Lower leg skin (tissue), 4 donors: Measurements from ENCODE around the gene MIER3. TPM values are rescaled to one million over a fixed set of nuclear protein-coding genes. Genes with fewer than 3 reads are reported as not detected.

Source experiments
- DNase-seq, 2 donors: peaks; one replicate each; pipeline ENCODE4 v3.0.0-alpha.2; 2019; ENCODE audit warnings: low spot score in 2 of 2
- H3K4me3 ChIP-seq: fragments of 200-600 bp; sonication (generic); 2 replicates; pipeline ENCODE4 v1.5.1; 2017; ENCODE audit warnings: mild to moderate bottlenecking, low read depth; ENCODE audit not compliant: poor library complexity, severe bottlenecking
- CTCF ChIP-seq, 3 donors: fragments of 450-650 bp; IDR thresholded peaks; one replicate each; pipeline ENCODE4 v1.5.1; 2016; ENCODE audit warnings: antibody characterized with exemption in 3 of 3, mild to moderate bottlenecking in 3 of 3, moderate library complexity in 2 of 3
- POLR2A ChIP-seq, 2 donors: fragments of 450-650 bp; IDR thresholded peaks; one replicate each; pipeline ENCODE4 v1.6.1; 2016 to 2017; ENCODE audit warnings: antibody characterized with exemption in 2 of 2, mild to moderate bottlenecking in 1 of 2, moderate library complexity in 1 of 2
- WGBS, 2 donors: methylation state at CpG; one replicate each; pipeline ENCODE4 v1.1.5; 2018; 5-methylcytosine and 5-hydroxymethylcytosine counted together
- intact Hi-C: fragments of 100-400 bp; cut with DNase I; formaldehyde crosslinking; loops from one replicate; pipeline ENCODE4 v1.15.0; 2023; ENCODE audit warnings: low total_unique reads
- total RNA-seq, 4 donors: library from RNA; depleted of rRNA; stranded (reverse); fragments of >200 nt; gene quantifications; one replicate each; pipeline ENCODE4 v1.1.0, GENCODE V29; 2016

The MIER3 gene
- total RNA-seq, 4 donors from 2014 or later: 15.7 to 32.5 (median 25.2) TPM

GRCh38 chr5:56919942-56920662, 31.8 kb downstream of the MIER3 start:
- TF ChIP-seq CTCF (IDR thresholded peaks at IDR 0.05): no peak
- no peak for TF ChIP-seq POLR2A (IDR thresholded peaks at IDR 0.05)
- WGBS, 2 donors: 77 to 80% methylated on average over 1 of the region's 1 CpG
- intact Hi-C loops: no loop called here
- no peak overlapping the region for H3K4me3 ChIP-seq
- DNase-seq: no peak

- intact Hi-C loops: no loop called here
- no peak for TF ChIP-seq CTCF (IDR thresholded peaks at IDR 0.05)
- TF ChIP-seq POLR2A (IDR thresholded peaks at IDR 0.05): no peak
- WGBS, 2 donors: 73 to 85% methylated on average over 2 of the region's 2 CpGs
- H3K4me3 ChIP-seq: no peak overlapping the region
- DNase-seq: no peak
Measured at GRCh38 chr5:56918054-56918453, 33.9 kb downstream of the MIER3 start.

GRCh38 chr5:56917534-56917933, 34.4 kb downstream of the MIER3 start:
- no peak for TF ChIP-seq POLR2A (IDR thresholded peaks at IDR 0.05)
- no peak for TF ChIP-seq CTCF (IDR thresholded peaks at IDR 0.05)

GRCh38 chr5:56914678-56915077, 37.2 kb downstream of the MIER3 start:
- TF ChIP-seq CTCF (IDR thresholded peaks at IDR 0.05) (no peak), POLR2A (IDR thresholded peaks at IDR 0.05) (no peak)
- no peak overlapping the region for H3K4me3 ChIP-seq
- intact Hi-C loops: no loop called here
- no peak for DNase-seq
- WGBS, 2 donors: 85 to 87% methylated on average over 2 of the region's 2 CpGs

More at GRCh38 chr5:56917534-56917933, 34.4 kb downstream of the MIER3 start:
- DNase-seq: no peak
- intact Hi-C loops: no loop called here
- H3K4me3 ChIP-seq: no peak overlapping the region
- 58 to 65% methylated on average over 2 of the region's 2 CpGs for WGBS, 2 donors

GRCh38 chr5:56913766-56914165, 38.2 kb downstream of the MIER3 start:
- 90 to 92% methylated on average over 3 of the region's 3 CpGs for WGBS, 2 donors
- no peak overlapping the region for H3K4me3 ChIP-seq
- intact Hi-C loops: no loop called here

More at GRCh38 chr5:56913766-56914165, 38.2 kb downstream of the MIER3 start:
- DNase-seq: no peak
- TF ChIP-seq CTCF (IDR thresholded peaks at IDR 0.05): no peak
- no peak for TF ChIP-seq POLR2A (IDR thresholded peaks at IDR 0.05)
